Measurements from ENCODE around the gene ZNF485.

DNA sequence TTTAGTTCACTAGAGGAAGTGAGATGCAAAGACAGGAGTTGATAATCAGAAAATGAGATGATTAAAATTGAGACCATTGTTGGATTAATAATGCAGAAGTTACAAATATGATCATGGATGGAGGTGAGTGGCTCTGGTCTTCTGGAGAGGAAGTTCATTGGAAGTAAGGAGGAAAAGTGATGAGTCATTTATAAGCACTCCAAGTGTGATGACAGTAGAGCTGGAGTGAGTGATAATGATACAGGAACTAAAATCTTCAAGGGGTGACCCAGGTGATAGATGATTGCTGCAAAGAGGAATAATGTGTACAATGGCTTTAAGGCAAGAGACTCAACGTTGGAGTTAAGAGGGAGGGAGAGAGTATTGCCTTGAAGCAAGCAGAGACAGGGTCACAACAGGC, 21.7 kb downstream of the ZNF485 start:
- no peak for TF ChIP-seq EZH2 (IDR thresholded peaks at IDR 0.05; ENCODE audit: borderline replicate concordance, low read depth, low read length, poor library complexity, severe bottlenecking)
- TF ChIP-seq, protein P1, sequence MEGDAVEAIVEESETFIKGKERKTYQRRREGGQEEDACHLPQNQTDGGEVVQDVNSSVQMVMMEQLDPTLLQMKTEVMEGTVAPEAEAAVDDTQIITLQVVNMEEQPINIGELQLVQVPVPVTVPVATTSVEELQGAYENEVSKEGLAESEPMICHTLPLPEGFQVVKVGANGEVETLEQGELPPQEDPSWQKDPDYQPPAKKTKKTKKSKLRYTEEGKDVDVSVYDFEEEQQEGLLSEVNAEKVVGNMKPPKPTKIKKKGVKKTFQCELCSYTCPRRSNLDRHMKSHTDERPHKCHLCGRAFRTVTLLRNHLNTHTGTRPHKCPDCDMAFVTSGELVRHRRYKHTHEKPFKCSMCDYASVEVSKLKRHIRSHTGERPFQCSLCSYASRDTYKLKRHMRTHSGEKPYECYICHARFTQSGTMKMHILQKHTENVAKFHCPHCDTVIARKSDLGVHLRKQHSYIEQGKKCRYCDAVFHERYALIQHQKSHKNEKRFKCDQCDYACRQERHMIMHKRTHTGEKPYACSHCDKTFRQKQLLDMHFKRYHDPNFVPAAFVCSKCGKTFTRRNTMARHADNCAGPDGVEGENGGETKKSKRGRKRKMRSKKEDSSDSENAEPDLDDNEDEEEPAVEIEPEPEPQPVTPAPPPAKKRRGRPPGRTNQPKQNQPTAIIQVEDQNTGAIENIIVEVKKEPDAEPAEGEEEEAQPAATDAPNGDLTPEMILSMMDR (conservative IDR thresholded peaks at IDR 0.05; ENCODE audit: low read depth, low read length) = no peak

Data from A673 (cell line).